HCT116 (cell line): ENCODE data around the gene CD320. TPM values are rescaled to one million over a fixed set of nuclear protein-coding genes. Genes with fewer than 3 reads are reported as not detected.

Source experiments
- ATAC-seq: fragments of 200-7000 bp; cut with Tn5 transposase; 2 replicates; pipeline ENCODE4 v1.9.1; 2020; ENCODE audit warnings: mild to moderate bottlenecking, moderate library complexity
- BruUV-seq: library from RNA; stranded (reverse); fragments of 400-500 nt; replicated peaks from 2 replicates; lab custom pipeline; 2021; lab: Mats Ljungman, UMichigan
- CTCF ChIA-PET: fragments of 300-600 bp; sonication (Branson Sonifier 250); formaldehyde crosslinking; loops from one replicate; lab custom pipeline; 2021; ENCODE audit warnings: antibody characterized with exemption; lab: Charles Lee
- POLR2A ChIA-PET: fragments of 300-600, 350-600 bp; sonication (Branson Sonifier 250); formaldehyde crosslinking; loops from one replicate; lab custom pipeline; 2021; ENCODE audit warnings: antibody characterized with exemption; lab: Charles Lee
- RAD21 ChIA-PET, 2 experiments: fragments of 300-600 bp; sonication (Branson Sonifier 250); formaldehyde crosslinking; loops; one replicate each; lab custom pipeline; 2023; ENCODE audit warnings: low total read pairs in 2 of 2; ENCODE audit not compliant: uncharacterized antibody in 2 of 2, unreplicated experiment in 2 of 2, low non-redundant PET in 1 of 2; lab: Charles Lee
- DNase-seq: peaks from one replicate; pipeline ENCODE4 v3.0.0-alpha.2; 2010; ENCODE audit warnings: low read depth, low spot score
- H2AFZ ChIP-seq: fragments of 200-600 bp; shearing (Covaris generic), sonication (generic); 2 replicates; pipeline ENCODE4 v1.6.1; 2017; ENCODE audit warnings: low read depth, mixed run types, mixed read lengths, antibody characterized with exemption, low read length; ENCODE audit not compliant: poor library complexity, severe bottlenecking
- H3K27ac ChIP-seq: 2 replicates; pipeline ENCODE4 v1.5.1; 2012; ENCODE audit warnings: low read depth, low read length
- H3K27me3 ChIP-seq: fragments of 200-600 bp; sonication (generic); 2 replicates; pipeline ENCODE4 v1.6.1; 2016; ENCODE audit warnings: mixed run types, low read length, mixed read lengths; ENCODE audit not compliant: insufficient read depth
- H3K36me3 ChIP-seq, 2 experiments: fragments of 200-500 bp in 1 of 2; fragments of 200-600 bp in 1 of 2; sonication (Bioruptor generic) in 1 of 2; sonication (generic) in 1 of 2; 2 replicates each; pipeline versions ENCODE4 v1.5.1 to v1.6.1; 2014 to 2016; ENCODE audit warnings: low read length in 2 of 2, inconsistent platforms in 1 of 2, mixed read lengths in 1 of 2, mixed run types in 1 of 2; ENCODE audit not compliant: insufficient read depth in 2 of 2, control insufficient read depth in 1 of 2
- H3K4me1 ChIP-seq, 2 experiments: fragments of 200-600 bp in 1 of 2; sonication (generic) in 1 of 2; 2 replicates each; pipeline versions ENCODE4 v1.5.1 to v1.6.1; 2012 to 2017; ENCODE audit warnings: low read length in 2 of 2, inconsistent platforms in 1 of 2, mild to moderate bottlenecking in 1 of 2, mixed read lengths in 1 of 2, mixed run types in 1 of 2, moderate library complexity in 1 of 2; ENCODE audit not compliant: insufficient read depth in 2 of 2, control insufficient read depth in 1 of 2
- H3K4me2 ChIP-seq: fragments of 200-600 bp; sonication (generic); 2 replicates; pipeline ENCODE4 v1.6.1; 2017; ENCODE audit warnings: mixed run types, low read length, mixed read lengths
- H3K4me3 ChIP-seq, 2 experiments: fragments of 200-600 bp in 1 of 2; sonication (generic) in 1 of 2; replicated peaks in 1 of 2; 2 replicates each; pipeline ENCODE4 v1.5.1; 2011 to 2016; ENCODE audit warnings: low read length in 2 of 2, control low read depth in 1 of 2, low read depth in 1 of 2, mild to moderate bottlenecking in 1 of 2, mixed read lengths in 1 of 2, mixed run types in 1 of 2
- H3K79me2 ChIP-seq: fragments of 200-600 bp; sonication (generic); 2 replicates; pipeline ENCODE4 v1.6.1; 2017; ENCODE audit warnings: mild to moderate bottlenecking, mixed run types, low read length, moderate library complexity, mixed read lengths; ENCODE audit not compliant: insufficient read depth
- H3K9ac ChIP-seq: fragments of 200-600 bp; sonication (generic); 2 replicates; pipeline ENCODE4 v1.6.1; 2016; ENCODE audit warnings: low read length, mixed read lengths
- H3K9me2 ChIP-seq: fragments of 200-600 bp; sonication (generic), shearing (Covaris generic); 2 replicates; pipeline ENCODE4 v1.6.1; 2017; ENCODE audit warnings: mixed run types, mild to moderate bottlenecking, moderate library complexity; ENCODE audit not compliant: insufficient read depth
- H3K9me3 ChIP-seq, 2 experiments: fragments of 200-500 bp in 1 of 2; fragments of 200-600 bp in 1 of 2; sonication (Bioruptor generic) in 1 of 2; sonication (generic) in 1 of 2; 2 replicates each; pipeline ENCODE4 v1.6.1; 2014 to 2017; ENCODE audit warnings: low read length in 2 of 2, mixed read lengths in 2 of 2, inconsistent platforms in 1 of 2, low read depth in 1 of 2, mild to moderate bottlenecking in 1 of 2, mixed run types in 1 of 2, moderate library complexity in 1 of 2; ENCODE audit not compliant: control insufficient read depth in 1 of 2, insufficient read depth in 1 of 2
- H4K20me1 ChIP-seq: fragments of 200-600 bp; sonication (generic), shearing (Covaris generic); 2 replicates; pipeline ENCODE4 v1.6.1; 2017; ENCODE audit warnings: mixed run types, mild to moderate bottlenecking, moderate library complexity; ENCODE audit not compliant: insufficient read depth
- MAX ChIP-seq: IDR thresholded peaks from 2 replicates; pipeline ENCODE4 v1.6.1; 2012
- POLR2AphosphoS5 ChIP-seq: IDR thresholded peaks from 2 replicates; pipeline ENCODE4 v1.6.1; 2011; ENCODE audit warnings: mild to moderate bottlenecking, low read depth, low read length, moderate library complexity
- REST ChIP-seq: IDR thresholded peaks from 2 replicates; pipeline ENCODE4 v1.6.1; 2012; ENCODE audit warnings: low read depth
- ZFX ChIP-seq: fragments of 450-650 bp; IDR thresholded peaks from 2 replicates; pipeline ENCODE4 v1.6.1; 2017
- intact Hi-C: fragments of 100-400 bp; cut with micrococcal nuclease; formaldehyde crosslinking; loops from 2 replicates; pipeline ENCODE4 v1.10.0; 2022
- total RNA-seq: library from RNA; stranded (reverse); gene quantifications from one replicate; pipeline ENCODE4 v1.2.1, GENCODE V29; 2021; ENCODE audit not compliant: unreplicated experiment

Gene CD320
- total RNA-seq, 1 experiment from 2014 or later = 86.2 TPM

GRCh38 chr19:8336660-8337059, 28.5 kb upstream of the CD320 start:
- peaks cover 15% of the 10 kb centered on the region for H3K79me2 ChIP-seq
- TF ChIP-seq ZFX (no peak), REST (no peak)
- peak overlapping the region; percentile 100 for H3K27ac ChIP-seq
- BruUV-seq = no TSS peak
- no peaks in the 10 kb centered on the region for H3K9me2 ChIP-seq
- peaks cover 18 to 31% of the 10 kb centered on the region in 2 experiments for H3K4me1 ChIP-seq
- no peak overlapping the region for H2AFZ ChIP-seq
- intact Hi-C loops = loop anchor here (10.0 kb wide), 1 partner anchor 182 kb away; no protein-coding TSS in a partner anchor
- H3K4me2 ChIP-seq = peak overlapping the region; percentile 97
- H3K27me3 ChIP-seq = no peaks in the 10 kb centered on the region
- RAD21 ChIA-PET = no interaction called here
- ATAC-seq (no peak), DNase-seq (no peak)
- no peaks in the 10 kb centered on the region for H4K20me1 ChIP-seq
- H3K36me3 ChIP-seq = no peaks in the 10 kb centered on the region
- POLR2A ChIA-PET = interaction anchor here (0.7 to 4.5 kb wide), 3 partner anchors 14 to 238 kb away, joined by 4 to 37 read pairs (median 6); partner anchors contain the start of genes NDUFA7, RPS28 and ZNF414
- no peaks in the 10 kb centered on the region for H3K9me3 ChIP-seq
- CTCF ChIA-PET = interaction anchor here (1.3 to 3.5 kb wide), 4 partner anchors 11 to 393 kb away, joined by 3 to 21 read pairs (median 3); partner anchors contain the start of gene TIMM44
- peak overlapping the region; percentile 90 for H3K9ac ChIP-seq
- peak overlapping the region in 1 of 2 experiments; percentile 82; a peak in 3 of 4 replicates for H3K4me3 ChIP-seq

- DNase-seq (no peak), ATAC-seq (peak; percentile 42)
- Histone ChIP-seq H3K27ac (peak overlapping the region; percentile 100), H3K9me3 (no peaks in the 10 kb centered on the region), H4K20me1 (no peaks in the 10 kb centered on the region), H3K79me2 (peaks cover 15% of the 10 kb centered on the region), H2AFZ (peak overlapping the region; percentile 32), H3K9me2 (no peaks in the 10 kb centered on the region), H3K27me3 (no peaks in the 10 kb centered on the region), H3K4me1 (peaks cover 18 to 31% of the 10 kb centered on the region in 2 experiments), H3K4me3 (peak overlapping the region; percentile 40 to 82), H3K36me3 (no peaks in the 10 kb centered on the region), H3K9ac (peak overlapping the region; percentile 90), H3K4me2 (peak overlapping the region; percentile 97)
- ChIA-PET POLR2A (interaction anchor here (0.7 to 4.5 kb wide), 3 partner anchors 14 to 239 kb away, joined by 4 to 37 read pairs (median 6); partner anchors contain the start of genes NDUFA7, RPS28 and ZNF414), CTCF (interaction anchor here (0.9 to 3.5 kb wide), 10 partner anchors 8 to 392 kb away, joined by 3 to 21 read pairs (median 4); partner anchors contain the start of gene TIMM44), RAD21 (interaction anchor here in 1 of 2 experiments (0.6 kb wide), 1 partner anchor 245 kb away, joined by 3 read pairs; no protein-coding TSS in a partner anchor)
- intact Hi-C loops = loop anchor here (10.0 kb wide), 1 partner anchor 181 kb away; no protein-coding TSS in a partner anchor
- BruUV-seq = no TSS peak
- peak; percentile 49; the same call in 1 of the 2 replicates for TF ChIP-seq POLR2AphosphoS5
- no peak for TF ChIP-seq MAX
Measured at GRCh38 chr19:8336072-8336569, 28.0 kb upstream of the CD320 start.
